ENCODE data around the gene UCHL5. TPM values are rescaled to one million over a fixed set of nuclear protein-coding genes. Genes with fewer than 3 reads are reported as not detected.

Gene UCHL5
- total RNA-seq, 2 donors from 2014 or later, result 15.5 to 18.9 TPM

DNA sequence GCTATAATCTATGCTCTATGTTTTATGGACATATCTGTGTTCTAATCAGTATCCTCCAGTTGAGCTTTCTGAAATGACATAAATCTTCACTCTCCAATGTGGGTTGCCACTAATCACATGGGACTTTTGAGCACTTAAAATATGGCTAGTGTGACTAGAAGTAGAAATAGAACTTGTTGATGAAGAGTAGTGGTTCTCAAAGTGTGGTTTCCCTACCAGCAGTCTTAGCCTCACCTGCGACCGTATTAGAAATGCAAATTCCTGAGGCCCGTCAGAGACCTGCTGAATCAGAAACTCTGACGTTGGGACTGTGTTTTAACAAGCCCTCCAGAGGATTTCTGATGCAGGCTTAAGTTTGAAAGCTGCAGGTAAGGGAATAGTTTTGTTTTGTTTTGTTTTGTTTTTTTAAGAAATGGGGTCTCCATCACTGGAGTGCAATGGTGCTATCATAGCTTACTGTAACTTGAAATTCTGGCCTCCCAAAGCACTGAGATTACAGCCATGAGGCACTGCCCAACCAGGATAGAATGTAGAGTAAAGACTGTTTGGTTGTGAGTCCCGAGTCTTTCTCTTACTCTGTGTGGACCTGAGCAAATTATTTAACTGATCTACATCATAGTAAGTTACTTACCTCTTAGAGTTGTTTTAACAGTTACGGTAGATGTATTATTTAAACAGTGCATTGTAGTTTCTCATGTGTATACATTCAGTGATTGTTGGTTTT is 24.4 kb upstream of the UCHL5 start:
- no peak overlapping the region for H3K4me3 Mint-ChIP-seq
- no peak overlapping the region for H3K27ac Mint-ChIP-seq
- H3K36me3 Mint-ChIP-seq (ENCODE audit: low read depth), result peaks cover 3% of the 10 kb centered on the region
- H3K9me3 ChIP-seq (ENCODE audit: control insufficient read depth, low read length, poor library complexity, severe bottlenecking), result no peaks in the 10 kb centered on the region
- H3K27me3 Mint-ChIP-seq, result no peaks in the 10 kb centered on the region
- H3K4me1 Mint-ChIP-seq, result no peaks in the 10 kb centered on the region
- ATAC-seq (no peak), DNase-seq (no peak)

GRCh38 chr1:193079187-193079586 is 20.0 kb upstream of the UCHL5 start:
- DNase-seq, result no peak
- Mint-ChIP-seq H3K36me3 (ENCODE audit: low read depth) (no peaks in the 10 kb centered on the region), H3K27me3 (no peaks in the 10 kb centered on the region), H3K4me1 (peaks cover 4% of the 10 kb centered on the region), H3K4me3 (no peak overlapping the region), H3K27ac (no peak overlapping the region)
- ATAC-seq, result no peak
- no peaks in the 10 kb centered on the region for H3K9me3 ChIP-seq (ENCODE audit: control insufficient read depth, low read length, poor library complexity, severe bottlenecking)

DNA sequence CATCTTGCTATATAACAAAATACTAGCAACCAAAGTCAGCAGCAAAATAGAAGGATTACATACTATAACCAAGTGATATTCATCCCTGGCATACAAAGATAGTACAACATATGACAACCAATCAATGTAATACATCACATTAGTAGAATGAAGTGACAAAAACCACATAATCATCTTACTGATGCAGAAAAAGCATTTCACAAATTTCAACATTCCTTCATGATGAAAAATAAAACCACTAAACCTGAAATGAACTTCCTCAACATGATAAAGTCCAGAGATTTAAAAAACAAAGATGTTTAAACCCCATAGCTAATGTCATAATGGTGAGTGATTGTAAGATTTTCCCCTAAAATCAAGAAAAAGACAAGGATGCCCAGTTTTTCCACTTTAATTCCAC is 18.8 kb upstream of the UCHL5 start:
- Mint-ChIP-seq H3K4me1 (peaks cover 4% of the 10 kb centered on the region), H3K27ac (peak overlapping the region; percentile 19), H3K27me3 (no peaks in the 10 kb centered on the region), H3K4me3 (no peak overlapping the region), H3K36me3 (ENCODE audit: low read depth) (peaks cover 2% of the 10 kb centered on the region)
- ATAC-seq (no peak), DNase-seq (no peak)
- no peaks in the 10 kb centered on the region for H3K9me3 ChIP-seq (ENCODE audit: control insufficient read depth, low read length, poor library complexity, severe bottlenecking)

- Mint-ChIP-seq H3K27ac (no peak overlapping the region), H3K27me3 (no peaks in the 10 kb centered on the region), H3K4me3 (peak overlapping the region; percentile 25), H3K4me1 (peaks cover 32% of the 10 kb centered on the region), H3K36me3 (ENCODE audit: low read depth) (peaks cover 8% of the 10 kb centered on the region)
- DNase-seq (no peak), ATAC-seq (peak; percentile 64)
- H3K9me3 ChIP-seq (ENCODE audit: control insufficient read depth, low read length, poor library complexity, severe bottlenecking), result no peaks in the 10 kb centered on the region
Observed at GRCh38 chr1:193070942-193071341, 11.8 kb upstream of the UCHL5 start.

GRCh38 chr1:193070386-193070753 is 11.2 kb upstream of the UCHL5 start:
- Mint-ChIP-seq H3K27me3 (no peaks in the 10 kb centered on the region), H3K4me3 (peak overlapping the region; percentile 15), H3K27ac (peak overlapping the region; percentile 51), H3K4me1 (peaks cover 34% of the 10 kb centered on the region), H3K36me3 (ENCODE audit: low read depth) (peaks cover 8% of the 10 kb centered on the region)
- ATAC-seq (no peak), DNase-seq (no peak)
- no peaks in the 10 kb centered on the region for H3K9me3 ChIP-seq (ENCODE audit: control insufficient read depth, low read length, poor library complexity, severe bottlenecking)

DNA sequence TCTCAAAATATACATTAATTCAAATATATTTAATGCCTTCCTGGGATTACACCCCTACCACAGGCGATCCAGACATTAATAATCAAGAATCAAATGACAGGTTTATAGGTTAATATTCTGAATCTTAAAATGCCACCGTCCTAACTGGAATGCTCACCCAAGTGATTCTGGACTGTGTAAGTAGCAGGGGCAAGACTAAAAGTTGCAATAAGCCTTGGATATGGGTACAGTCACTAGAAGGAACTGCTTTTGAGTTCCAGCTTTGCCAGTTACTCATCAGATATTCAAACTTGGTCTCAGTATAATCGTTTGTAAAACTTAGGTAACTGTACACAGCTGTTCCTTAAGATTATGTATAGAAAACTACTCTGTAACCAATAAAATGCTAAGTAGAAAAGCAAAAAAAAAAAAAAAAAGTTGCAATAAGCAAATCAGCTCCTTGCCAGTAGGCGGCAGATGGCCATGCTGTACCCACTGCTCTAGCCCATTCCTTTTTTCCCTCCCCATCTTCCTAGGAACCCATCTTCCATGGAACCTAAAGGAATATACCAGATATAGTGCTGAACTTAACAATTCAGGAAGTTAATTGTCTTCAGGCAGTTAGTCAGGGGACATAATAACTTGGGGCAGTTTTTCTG is 10.7 kb upstream of the UCHL5 start:
- ATAC-seq (peak; percentile 44), DNase-seq (no peak)
- peaks cover 38% of the 10 kb centered on the region for H3K4me1 Mint-ChIP-seq
- H3K27ac Mint-ChIP-seq, result peak overlapping the region; percentile 51
- H3K36me3 Mint-ChIP-seq (ENCODE audit: low read depth), result peaks cover 8% of the 10 kb centered on the region
- no peaks in the 10 kb centered on the region for H3K27me3 Mint-ChIP-seq
- H3K9me3 ChIP-seq (ENCODE audit: control insufficient read depth, low read length, poor library complexity, severe bottlenecking), result no peaks in the 10 kb centered on the region
- H3K4me3 Mint-ChIP-seq, result peak overlapping the region; percentile 15

DNA sequence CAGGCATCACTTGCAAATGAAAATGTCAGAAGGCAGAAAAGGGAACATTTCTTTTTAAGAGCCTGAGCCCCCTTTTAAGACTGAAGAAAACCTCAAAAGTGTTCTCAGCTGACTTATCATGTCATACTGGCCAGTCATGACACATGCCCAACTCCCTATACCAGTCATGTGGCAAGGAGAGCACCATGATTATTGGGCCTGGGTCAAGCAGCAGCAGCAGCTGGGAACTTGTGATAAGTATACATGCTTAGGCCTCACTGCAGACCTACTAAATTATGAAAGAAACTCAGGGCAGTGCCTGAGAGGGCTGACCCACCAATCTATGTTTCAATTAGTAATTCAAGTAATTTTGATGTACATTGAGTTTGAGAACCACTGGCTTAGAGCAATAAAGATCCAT is 8.9 kb upstream of the UCHL5 start:
- Mint-ChIP-seq H3K36me3 (ENCODE audit: low read depth) (peaks cover 6% of the 10 kb centered on the region), H3K4me3 (no peak overlapping the region)

GRCh38 chr1:193066606-193067005 is 7.4 kb upstream of the UCHL5 start:
- no peak overlapping the region for H3K4me3 Mint-ChIP-seq
- DNase-seq, result no peak
- no peaks in the 10 kb centered on the region for H3K9me3 ChIP-seq (ENCODE audit: control insufficient read depth, low read length, poor library complexity, severe bottlenecking)
- ATAC-seq, result no peak
- peak overlapping the region; percentile 90 for H3K27ac Mint-ChIP-seq
- peaks cover 6% of the 10 kb centered on the region for H3K36me3 Mint-ChIP-seq (ENCODE audit: low read depth)
- no peaks in the 10 kb centered on the region for H3K27me3 Mint-ChIP-seq
- peaks cover 53% of the 10 kb centered on the region for H3K4me1 Mint-ChIP-seq

More for the DNA sequence above, 8.9 kb upstream of the UCHL5 start:
- ATAC-seq (no peak), DNase-seq (no peak)
- peak overlapping the region; percentile 78 for H3K27ac Mint-ChIP-seq
- H3K27me3 Mint-ChIP-seq, result no peaks in the 10 kb centered on the region
- peaks cover 48% of the 10 kb centered on the region for H3K4me1 Mint-ChIP-seq
- H3K9me3 ChIP-seq (ENCODE audit: control insufficient read depth, low read length, poor library complexity, severe bottlenecking), result no peaks in the 10 kb centered on the region

- no peak for ATAC-seq
- Mint-ChIP-seq H3K4me1 (peaks cover 57% of the 10 kb centered on the region), H3K27ac (peak overlapping the region; percentile 90), H3K4me3 (peak overlapping the region; percentile 19), H3K27me3 (no peaks in the 10 kb centered on the region), H3K36me3 (ENCODE audit: low read depth) (peaks cover 6% of the 10 kb centered on the region)
- H3K9me3 ChIP-seq (ENCODE audit: control insufficient read depth, low read length, poor library complexity, severe bottlenecking), result no peaks in the 10 kb centered on the region
- no peak for DNase-seq
Observed at GRCh38 chr1:193065954-193066353, 6.8 kb upstream of the UCHL5 start.

GRCh38 chr1:193062698-193063463 is 3.7 kb upstream of the UCHL5 start:
- ATAC-seq, result no peak
- no peak for DNase-seq
- Mint-ChIP-seq H3K36me3 (ENCODE audit: low read depth) (peaks cover 5% of the 10 kb centered on the region), H3K27me3 (no peaks in the 10 kb centered on the region), H3K27ac (peak overlapping the region; percentile 39), H3K4me1 (peaks cover 56% of the 10 kb centered on the region), H3K4me3 (no peak overlapping the region)
- no peaks in the 10 kb centered on the region for H3K9me3 ChIP-seq (ENCODE audit: control insufficient read depth, low read length, poor library complexity, severe bottlenecking)

DNA sequence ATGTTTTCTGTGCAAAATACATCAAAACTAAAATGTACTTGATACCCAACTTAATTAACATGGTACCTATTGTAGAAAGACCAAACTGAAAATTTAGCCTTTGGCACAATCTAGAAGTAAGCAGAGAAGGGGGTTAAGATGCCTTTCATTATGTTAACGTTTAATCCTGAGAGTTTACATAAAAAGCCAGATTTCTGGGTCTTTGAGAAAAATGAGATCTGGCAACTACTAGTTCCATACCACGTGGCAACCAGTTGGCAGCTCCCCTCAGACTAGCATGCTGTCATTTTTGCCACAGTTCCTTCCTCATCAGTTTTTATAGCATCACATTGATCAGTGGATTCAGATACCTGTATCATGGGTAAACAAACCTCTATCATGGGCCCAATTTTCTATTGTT is 1.8 kb upstream of the UCHL5 start:
- H3K4me1 Mint-ChIP-seq, result peaks cover 56% of the 10 kb centered on the region
- no peaks in the 10 kb centered on the region for H3K9me3 ChIP-seq (ENCODE audit: control insufficient read depth, low read length, poor library complexity, severe bottlenecking)
- ATAC-seq, result no peak
- peak overlapping the region; percentile 99 for H3K4me3 Mint-ChIP-seq
- no peak overlapping the region for H3K27ac Mint-ChIP-seq
- no peaks in the 10 kb centered on the region for H3K27me3 Mint-ChIP-seq
- H3K36me3 Mint-ChIP-seq (ENCODE audit: low read depth), result peaks cover 4% of the 10 kb centered on the region
- DNase-seq, result no peak

- peak overlapping the region; percentile 98 for H3K27ac Mint-ChIP-seq
- H3K9me3 ChIP-seq (ENCODE audit: control insufficient read depth, low read length, poor library complexity, severe bottlenecking), result no peaks in the 10 kb centered on the region
- H3K27me3 Mint-ChIP-seq, result no peaks in the 10 kb centered on the region
- peaks cover 51% of the 10 kb centered on the region for H3K4me1 Mint-ChIP-seq
- H3K4me3 Mint-ChIP-seq, result peak overlapping the region; percentile 99
- H3K36me3 Mint-ChIP-seq (ENCODE audit: low read depth), result peaks cover 4% of the 10 kb centered on the region
- no peak for DNase-seq
- no peak for ATAC-seq
Observed at GRCh38 chr1:193060406-193060805, 1.2 kb upstream of the UCHL5 start.

DNA sequence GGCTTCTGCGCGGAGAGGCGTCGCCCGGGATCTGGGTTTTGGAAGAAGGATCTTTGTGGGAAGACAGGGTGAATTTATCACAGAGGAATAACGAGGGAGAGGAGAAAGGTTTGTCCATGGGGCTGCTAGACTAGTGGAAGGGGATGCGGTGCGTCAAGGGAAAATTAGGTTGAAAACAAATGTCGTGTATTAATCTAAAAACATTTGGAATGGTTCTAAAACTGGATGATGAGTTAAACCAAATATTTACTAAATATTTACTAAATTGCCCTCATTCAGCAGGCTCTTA is 899 bp upstream of the UCHL5 start:
- H3K4me3 Mint-ChIP-seq, result peak overlapping the region; percentile 99
- DNase-seq (no peak), ATAC-seq (no peak)
- peaks cover 50% of the 10 kb centered on the region for H3K4me1 Mint-ChIP-seq
- H3K27ac Mint-ChIP-seq, result peak overlapping the region; percentile 98
- no peaks in the 10 kb centered on the region for H3K9me3 ChIP-seq (ENCODE audit: control insufficient read depth, low read length, poor library complexity, severe bottlenecking)
- no peaks in the 10 kb centered on the region for H3K27me3 Mint-ChIP-seq
- H3K36me3 Mint-ChIP-seq (ENCODE audit: low read depth), result peaks cover 4% of the 10 kb centered on the region

Measured in T-helper 17 cell (primary cell).